Uterus (tissue), 2 donors: ENCODE measurements around the gene ZBTB20.

Source experiments
- POLR2A ChIP-seq, 2 donors: fragments of 450-650 bp; IDR thresholded peaks; one replicate each; pipeline ENCODE4 v1.6.1; 2016; ENCODE audit warnings: antibody characterized with exemption in 2 of 2, mild to moderate bottlenecking in 1 of 2, moderate library complexity in 1 of 2
- TF ChIP-seq, protein P1 (sequence below), 4 experiments: fragments of 200-600 bp in 2 of 4; fragments of 450-650 bp in 2 of 4; sonication (generic) in 2 of 4; IDR thresholded peaks; one replicate each; pipeline ENCODE4 v1.5.1; 2016 to 2019; ENCODE audit warnings: antibody characterized with exemption in 4 of 4, mild to moderate bottlenecking in 2 of 4, moderate library complexity in 1 of 4

DNA sequence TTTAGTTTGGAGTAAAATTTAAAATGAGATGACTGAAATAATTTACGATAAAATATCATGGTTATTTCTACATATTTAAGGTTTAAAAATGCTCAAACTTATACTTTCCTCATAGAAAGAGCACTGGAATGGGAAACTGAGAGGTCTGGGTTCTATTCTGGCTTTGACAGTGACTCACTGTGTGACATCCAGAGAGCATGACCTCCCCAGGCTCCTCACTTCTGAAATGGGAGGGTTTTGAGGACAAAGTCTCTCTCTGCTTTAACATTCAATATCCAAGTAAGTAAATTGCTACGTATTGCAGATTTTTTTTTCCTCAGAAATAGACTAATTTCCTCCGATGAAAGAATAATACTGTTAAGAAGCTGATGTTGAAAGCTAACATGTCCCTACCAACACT lies 618.6 kb downstream of the ZBTB20 start:
- TF ChIP-seq, protein P1, sequence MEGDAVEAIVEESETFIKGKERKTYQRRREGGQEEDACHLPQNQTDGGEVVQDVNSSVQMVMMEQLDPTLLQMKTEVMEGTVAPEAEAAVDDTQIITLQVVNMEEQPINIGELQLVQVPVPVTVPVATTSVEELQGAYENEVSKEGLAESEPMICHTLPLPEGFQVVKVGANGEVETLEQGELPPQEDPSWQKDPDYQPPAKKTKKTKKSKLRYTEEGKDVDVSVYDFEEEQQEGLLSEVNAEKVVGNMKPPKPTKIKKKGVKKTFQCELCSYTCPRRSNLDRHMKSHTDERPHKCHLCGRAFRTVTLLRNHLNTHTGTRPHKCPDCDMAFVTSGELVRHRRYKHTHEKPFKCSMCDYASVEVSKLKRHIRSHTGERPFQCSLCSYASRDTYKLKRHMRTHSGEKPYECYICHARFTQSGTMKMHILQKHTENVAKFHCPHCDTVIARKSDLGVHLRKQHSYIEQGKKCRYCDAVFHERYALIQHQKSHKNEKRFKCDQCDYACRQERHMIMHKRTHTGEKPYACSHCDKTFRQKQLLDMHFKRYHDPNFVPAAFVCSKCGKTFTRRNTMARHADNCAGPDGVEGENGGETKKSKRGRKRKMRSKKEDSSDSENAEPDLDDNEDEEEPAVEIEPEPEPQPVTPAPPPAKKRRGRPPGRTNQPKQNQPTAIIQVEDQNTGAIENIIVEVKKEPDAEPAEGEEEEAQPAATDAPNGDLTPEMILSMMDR (IDR thresholded peaks at IDR 0.05): no peak
- TF ChIP-seq POLR2A (IDR thresholded peaks at IDR 0.05): no peak
